HG02852 (cell line): ENCODE data around the gene IGSF22.
A peak's percentile ranks its signal among the peaks of the same experiment; 100 is the strongest.

Source experiments
- ATAC-seq: cut with Tn5 transposase; IDR thresholded peaks from one replicate; pipeline ENCODE4 v1.9.1; 2021; ENCODE audit warnings: mild to moderate bottlenecking, moderate library complexity; ENCODE audit not compliant: unreplicated experiment

Gene IGSF22

GRCh38 chr11:18714443-18714780 lies 11.6 kb downstream of the IGSF22 start:
- ATAC-seq, result no peak

GRCh38 chr11:18713646-18714442 lies 12.1 kb downstream of the IGSF22 start:
- no peak for ATAC-seq

GRCh38 chr11:18710545-18710944 lies 15.4 kb downstream of the IGSF22 start:
- no peak for ATAC-seq

GRCh38 chr11:18709414-18709813 lies 16.6 kb downstream of the IGSF22 start:
- no peak for ATAC-seq

GRCh38 chr11:18707811-18708340 lies 18.1 kb downstream of the IGSF22 start:
- ATAC-seq, result no peak

- ATAC-seq, result peak; percentile 51
These were observed 19.4 kb downstream of the IGSF22 start for GRCh38 chr11:18706330-18707243.

- no peak for ATAC-seq
These were observed 20.2 kb downstream of the IGSF22 start for GRCh38 chr11:18705651-18706281.

GRCh38 chr11:18704698-18705097 lies 21.3 kb downstream of the IGSF22 start:
- no peak for ATAC-seq

GRCh38 chr11:18704045-18704645 lies 21.8 kb downstream of the IGSF22 start:
- no peak for ATAC-seq

- no peak for ATAC-seq
These were observed 22.8 kb downstream of the IGSF22 start for GRCh38 chr11:18703001-18703763.

GRCh38 chr11:18701614-18702216 lies 24.3 kb downstream of the IGSF22 start:
- no peak for ATAC-seq

- ATAC-seq, result no peak
These were observed 25.1 kb downstream of the IGSF22 start for GRCh38 chr11:18700872-18701271.

- no peak for ATAC-seq
These were observed 25.6 kb downstream of the IGSF22 start for GRCh38 chr11:18700375-18700774.

GRCh38 chr11:18699848-18700261 lies 26.1 kb downstream of the IGSF22 start:
- ATAC-seq, result no peak

GRCh38 chr11:18699269-18699596 lies 26.8 kb downstream of the IGSF22 start:
- ATAC-seq, result no peak

GRCh38 chr11:18698341-18699268 lies 27.4 kb downstream of the IGSF22 start, which contains the start of gene TMEM86A:
Gene TMEM86A, plus strand, starts transcription at chr11:18698779. Its CDS starts 108 bp downstream, at chr11:18698887.
- peak; percentile 96 for ATAC-seq

- no peak for ATAC-seq
These were observed 28.4 kb downstream of the IGSF22 start for GRCh38 chr11:18697576-18697975.

- ATAC-seq, result no peak
These were observed 29.3 kb downstream of the IGSF22 start for GRCh38 chr11:18696638-18697225.
